Loucy (cell line): ENCODE results near the gene CACNA1C.

ENCODE experiments used
- CTCF ChIP-seq: fragments of 200-600 bp; sonication (generic); conservative IDR thresholded peaks from 2 replicates; pipeline ENCODE4 v1.5.1; 2014; ENCODE audit warnings: mild to moderate bottlenecking, antibody characterized with exemption, low read length
- EZH2phosphoT487 ChIP-seq: fragments of 200-600 bp; IDR thresholded peaks from 2 replicates; pipeline ENCODE4 v1.6.1; 2018; ENCODE audit warnings: antibody characterized with exemption, mild to moderate bottlenecking, moderate library complexity, borderline replicate concordance

GRCh38 chr12:2057795-2058408, 5.1 kb downstream of the CACNA1C start:
- no peak for TF ChIP-seq CTCF
- TF ChIP-seq EZH2phosphoT487, result no peak
